ENCODE data around the gene GOLGA8K. TPM values are rescaled to one million over a fixed set of nuclear protein-coding genes. Genes with fewer than 3 reads are reported as not detected.

GOLGA8K gene
- total RNA-seq, 8 experiments from 2014 or later, result 0.61 to 2.2 (median 0.92) TPM

Other genes starting within 250 kb of the GOLGA8K start
- 1 to 10 TPM in 2 of 8 experiments, under 1 TPM in 5, not detected in 1; 0.09 to 2.4 (median 0.45) TPM for gene GOLGA8O, start 52.3 kb upstream of the GOLGA8K start, total RNA-seq
- 1 to 10 TPM; 1.2 to 7.2 (median 5.5) TPM for gene GOLGA8N, start 190.2 kb upstream of the GOLGA8K start, total RNA-seq
- 10 to 100 TPM in 3 of 8 experiments, 1 to 10 TPM in 5; 1.4 to 27.1 (median 3.4) TPM for gene ARHGAP11A, start 212.2 kb upstream of the GOLGA8K start, total RNA-seq
- 10 to 100 TPM in 5 of 8 experiments, 1 to 10 TPM in 3; 1.3 to 68.5 (median 33.6) TPM for gene SCG5, start 238.4 kb upstream of the GOLGA8K start, total RNA-seq

All from motor neuron (in vitro differentiated cells).